HG03039 (cell line): ENCODE data around the gene ASTN2.

Experiments used
- ATAC-seq: cut with Tn5 transposase; IDR thresholded peaks from one replicate; pipeline ENCODE4 v1.9.1; 2021; ENCODE audit warnings: mild to moderate bottlenecking, moderate library complexity; ENCODE audit not compliant: unreplicated experiment

Gene ASTN2

GRCh38 chr9:117030254-117030768 lies 384.5 kb downstream of the ASTN2 start:
- no peak for ATAC-seq

DNA sequence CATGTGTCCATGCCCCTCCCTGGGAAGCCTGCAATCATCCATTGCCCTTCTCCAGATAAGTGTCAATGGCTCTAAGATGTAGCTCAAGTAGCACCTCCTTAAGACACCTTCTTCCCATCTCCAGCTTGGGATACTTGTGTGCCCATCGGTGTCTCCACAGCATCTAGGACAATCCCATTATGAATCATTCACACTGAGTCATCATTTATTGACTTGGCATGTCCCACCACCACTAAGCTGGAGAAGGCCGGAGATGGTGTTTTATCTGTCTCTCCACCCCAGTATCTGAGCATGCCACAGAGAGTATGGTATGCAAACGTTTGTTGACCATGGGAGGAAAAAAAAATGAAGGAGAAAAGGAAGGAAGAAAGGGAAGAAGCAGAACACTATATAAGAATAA lies 385.5 kb downstream of the ASTN2 start:
- no peak for ATAC-seq

DNA sequence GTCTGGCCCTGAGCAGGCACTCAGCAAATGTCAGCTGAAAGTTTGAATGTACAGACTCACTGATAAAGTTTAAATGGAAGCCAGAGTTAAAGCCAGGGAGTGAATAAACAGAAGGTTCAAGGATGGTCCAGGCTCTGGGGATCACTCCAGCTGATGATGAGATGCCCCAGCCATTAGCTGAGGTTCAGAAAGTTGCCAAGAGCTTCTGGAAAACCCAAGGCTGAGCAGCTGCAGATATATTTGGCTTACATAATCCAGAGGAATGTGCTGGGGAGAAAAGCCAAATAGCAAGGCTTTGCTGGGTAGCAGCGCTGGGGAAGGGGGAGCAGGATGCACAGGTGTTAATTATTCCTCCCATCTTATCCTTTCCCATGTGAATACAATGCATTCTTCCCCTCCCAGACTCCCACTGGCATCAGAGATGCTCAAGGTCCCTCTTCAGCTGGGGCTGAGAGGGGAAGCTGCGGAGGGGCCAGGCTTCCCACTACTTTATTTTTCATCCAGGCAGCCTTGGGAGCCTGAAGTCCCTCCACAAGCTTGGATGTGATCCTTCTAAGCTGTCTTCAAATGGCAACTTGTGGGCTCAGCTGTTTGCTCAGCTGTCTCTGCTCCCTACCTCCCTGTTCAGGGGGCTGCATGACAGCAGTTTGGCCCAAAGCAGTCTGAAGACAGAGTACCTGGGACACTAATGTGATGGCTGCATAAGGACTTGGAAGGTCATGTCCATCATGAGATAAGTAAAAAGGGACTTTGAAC lies 386.6 kb downstream of the ASTN2 start:
- ATAC-seq: no peak

DNA sequence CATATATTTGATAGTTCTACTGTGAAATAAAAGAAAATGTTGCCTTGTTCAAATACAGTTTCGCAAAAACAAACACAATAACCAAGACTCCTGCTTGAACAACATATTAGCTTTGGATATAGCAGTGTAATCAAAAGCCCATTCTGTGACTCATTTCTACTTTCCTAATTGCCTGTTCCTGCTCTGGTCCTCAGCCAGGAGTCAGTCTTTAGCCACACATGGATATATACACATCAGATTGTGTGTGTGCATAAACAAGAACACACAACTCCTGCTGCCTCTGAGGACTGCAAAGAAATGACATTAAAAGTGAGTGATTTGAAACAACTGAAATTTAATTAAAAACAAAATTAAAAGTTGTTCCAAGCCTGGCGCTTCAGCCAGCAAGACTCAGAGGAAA lies 393.0 kb downstream of the ASTN2 start:
- ATAC-seq: no peak

DNA sequence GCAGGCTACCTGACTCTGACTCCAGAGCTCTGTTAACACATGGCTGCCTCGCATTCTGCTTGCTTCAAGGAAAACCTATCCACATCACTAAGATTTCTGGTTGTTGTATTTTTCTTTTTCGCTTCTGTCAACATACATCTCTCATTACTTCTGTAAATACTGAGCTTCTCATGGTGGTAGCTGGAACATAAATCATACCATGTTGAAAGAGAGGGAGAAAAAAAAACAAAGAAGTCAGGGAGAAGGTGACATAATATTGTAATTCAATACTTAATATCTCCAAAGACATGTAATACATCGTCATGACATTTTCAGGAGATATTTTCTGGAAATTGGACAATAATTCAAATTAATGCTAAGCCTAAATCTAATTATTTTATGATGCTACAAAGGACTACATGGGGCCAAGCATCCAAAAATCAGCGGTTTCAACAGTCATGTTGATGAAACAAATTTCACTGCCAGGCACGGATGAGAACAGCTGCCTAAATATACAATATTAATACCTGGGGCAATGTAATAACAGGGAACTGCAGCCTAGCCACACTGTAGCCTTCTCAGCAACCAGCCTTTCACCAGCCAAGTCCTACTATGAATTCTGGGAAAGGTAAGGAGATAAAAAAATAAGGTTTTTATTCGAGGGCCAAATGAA lies 395.8 kb downstream of the ASTN2 start:
- no peak for ATAC-seq

DNA sequence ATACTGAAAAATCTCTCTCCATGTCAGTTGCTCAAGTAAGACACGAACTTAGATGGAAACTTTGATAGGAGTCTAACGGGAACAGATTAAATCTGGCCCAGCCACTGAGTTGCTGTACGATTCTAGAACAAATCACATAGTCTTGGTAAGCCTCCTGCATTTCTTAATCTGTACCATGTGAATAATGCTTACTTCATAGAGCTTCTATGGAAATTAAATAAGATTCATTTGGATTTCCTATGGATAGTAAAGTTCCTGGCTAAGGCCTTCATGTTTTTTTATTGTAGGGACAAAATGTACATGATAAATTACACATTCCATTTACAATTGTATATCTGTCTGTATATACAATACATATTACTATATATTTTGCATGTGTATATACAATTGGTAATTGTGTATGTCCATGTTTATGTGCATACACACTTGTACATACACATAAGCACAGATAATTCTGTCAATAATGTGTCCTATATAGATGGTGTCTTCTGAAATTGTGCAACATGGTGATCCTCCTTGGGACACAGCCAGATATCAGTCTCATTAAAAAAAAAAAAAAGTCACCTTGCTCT lies 397.4 kb downstream of the ASTN2 start:
- ATAC-seq: no peak

DNA sequence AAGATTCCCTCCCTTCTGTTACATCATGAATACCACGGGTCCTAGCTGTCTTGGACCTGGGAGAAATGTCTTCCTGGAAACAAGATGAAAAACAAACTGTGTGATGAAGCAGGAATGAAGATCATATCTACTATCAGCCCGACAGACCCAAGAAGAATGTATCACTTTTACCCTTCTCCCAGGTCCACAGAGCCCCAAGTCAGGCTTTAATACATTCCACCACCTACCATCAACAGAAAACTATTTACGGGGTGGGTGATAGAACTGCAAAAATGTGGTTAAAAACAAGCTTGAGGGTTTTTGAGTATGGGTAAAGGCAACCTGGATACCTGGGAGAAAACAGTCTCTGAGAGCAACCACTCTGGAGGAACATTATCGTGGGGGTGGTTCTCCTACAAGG lies 400.8 kb downstream of the ASTN2 start:
- no peak for ATAC-seq

GRCh38 chr9:117013440-117013995 lies 401.3 kb downstream of the ASTN2 start:
- no peak for ATAC-seq

DNA sequence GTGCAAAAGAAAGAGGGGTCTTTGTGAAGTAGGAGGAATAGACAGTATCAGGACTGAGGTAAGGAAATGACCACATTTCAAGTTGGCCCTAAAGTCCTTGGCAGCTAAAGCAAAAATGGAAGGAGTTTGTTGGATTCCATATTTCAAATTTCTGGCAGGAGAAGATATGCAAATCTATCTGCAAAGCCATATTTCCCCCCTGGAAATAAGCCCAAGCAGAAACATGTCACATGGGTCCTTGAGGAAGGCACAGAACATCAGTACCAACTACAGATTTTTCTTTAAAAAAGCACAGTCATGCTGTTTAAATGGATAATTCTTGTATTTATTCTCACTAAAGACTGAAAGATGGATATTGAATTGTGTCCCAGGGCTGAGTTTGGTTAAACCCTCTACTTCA lies 404.8 kb downstream of the ASTN2 start:
- no peak for ATAC-seq

GRCh38 chr9:117008876-117009275 lies 406.0 kb downstream of the ASTN2 start:
- no peak for ATAC-seq

- no peak for ATAC-seq
These were observed 406.4 kb downstream of the ASTN2 start for GRCh38 chr9:117008461-117008860.

- ATAC-seq: no peak
These were observed 412.2 kb downstream of the ASTN2 start for GRCh38 chr9:117002686-117003085.

- ATAC-seq: no peak
These were observed 414.0 kb downstream of the ASTN2 start for GRCh38 chr9:117000834-117001233.

DNA sequence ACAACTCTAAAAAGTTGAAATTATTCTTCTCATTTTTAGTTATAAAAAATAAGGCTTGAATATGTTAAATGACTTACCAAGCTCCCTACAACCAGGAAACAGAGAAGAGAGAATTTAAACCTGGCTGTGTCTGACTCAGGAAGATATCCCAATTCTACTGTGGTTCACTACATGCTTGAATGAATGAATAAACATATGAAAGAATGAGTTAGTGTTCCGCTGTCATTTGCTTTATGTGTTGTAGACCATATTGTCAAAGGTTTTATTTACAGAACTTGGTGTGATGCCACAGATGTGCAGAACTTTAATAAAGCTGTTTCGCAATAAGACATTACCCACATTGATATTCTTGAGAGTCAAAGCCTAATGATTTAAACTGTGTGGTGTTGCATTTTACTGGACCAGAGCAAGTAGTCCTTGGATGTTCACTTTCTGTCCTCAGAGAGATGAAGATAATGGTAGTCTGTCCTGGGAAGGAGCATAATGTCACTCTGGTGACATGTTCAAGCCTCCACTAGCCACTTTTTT lies 414.6 kb downstream of the ASTN2 start:
- no peak for ATAC-seq

GRCh38 chr9:116998305-116998704 lies 416.6 kb downstream of the ASTN2 start:
- no peak for ATAC-seq

DNA sequence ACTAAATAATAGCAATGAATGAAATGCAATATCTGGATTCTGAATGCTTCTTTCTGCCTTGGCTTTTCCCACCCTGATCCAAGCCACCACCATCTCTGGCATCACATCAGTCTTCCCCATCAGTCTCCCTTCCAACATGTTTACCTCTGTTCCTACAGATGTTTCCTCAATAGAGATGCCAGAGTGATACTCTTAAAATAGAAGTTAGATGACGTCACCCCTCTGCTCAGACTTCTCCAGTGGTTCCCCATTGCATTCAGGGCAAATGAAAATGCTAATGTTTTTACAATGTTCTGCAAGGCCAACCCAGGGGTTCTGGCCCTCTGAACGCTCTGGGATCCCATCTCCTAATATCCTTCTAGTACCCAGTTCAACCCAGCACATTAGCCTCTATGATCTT lies 422.0 kb downstream of the ASTN2 start:
- no peak for ATAC-seq

- ATAC-seq: no peak
These were observed 423.8 kb downstream of the ASTN2 start for GRCh38 chr9:116991051-116991450.

GRCh38 chr9:116990592-116990991 lies 424.3 kb downstream of the ASTN2 start:
- ATAC-seq: no peak

- ATAC-seq: no peak
These were observed 427.0 kb downstream of the ASTN2 start for GRCh38 chr9:116987721-116988485.

DNA sequence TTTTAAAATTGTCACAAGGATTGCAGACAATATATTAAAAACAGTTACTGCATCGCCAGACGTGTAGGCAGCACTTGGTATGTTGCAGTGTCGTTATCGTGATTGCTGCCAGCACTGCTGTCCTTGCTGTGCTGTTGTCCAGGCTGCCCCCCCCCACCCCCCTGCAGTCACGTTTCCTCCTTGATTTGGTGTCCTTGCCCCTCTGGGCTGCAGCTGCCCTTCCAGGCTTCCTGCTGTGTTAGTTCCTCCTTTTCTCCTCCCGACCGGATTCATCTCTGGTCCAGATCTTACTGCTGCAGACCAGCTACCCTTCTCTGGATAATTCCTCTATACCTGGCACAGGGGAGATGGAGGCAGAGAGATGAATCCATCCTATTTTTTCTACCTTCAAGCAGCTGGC lies 428.8 kb downstream of the ASTN2 start:
- ATAC-seq: no peak

DNA sequence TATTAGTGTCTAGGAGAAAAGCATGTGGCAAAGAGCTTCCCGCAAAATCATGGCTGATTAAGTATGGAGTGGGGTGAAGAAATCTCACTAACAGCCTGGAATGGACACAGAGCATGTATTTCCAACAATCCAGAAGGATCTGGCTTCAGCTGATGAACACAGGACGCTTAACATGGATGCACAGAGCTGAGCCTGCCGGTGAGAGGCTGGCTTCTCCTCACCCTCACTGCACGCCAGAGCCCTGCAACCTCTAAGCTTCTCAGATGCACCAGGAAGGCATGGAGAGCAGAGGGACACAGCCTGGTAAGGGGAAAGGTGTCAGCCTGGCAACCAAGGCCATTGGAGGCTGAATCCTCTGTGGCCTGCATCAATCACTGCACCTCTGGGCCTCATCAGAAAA lies 429.3 kb downstream of the ASTN2 start:
- ATAC-seq: no peak
